GM11168 (cell line): ENCODE measurements around the gene SLC25A29.
"Not testable (repeated sequence)": the region's sequence is repeated elsewhere in the genome, so short reads cannot be mapped to it uniquely, and the experiment has no call there.

Source experiments
- in situ Hi-C: fragments of 300-500 bp; cut with MboI; formaldehyde crosslinking; loops from one replicate; pipeline ENCODE4 v1.12.0; 2022; ENCODE audit warnings: low sequenced_read_pairs; ENCODE audit not compliant: unreplicated experiment

The SLC25A29 gene, protein sequence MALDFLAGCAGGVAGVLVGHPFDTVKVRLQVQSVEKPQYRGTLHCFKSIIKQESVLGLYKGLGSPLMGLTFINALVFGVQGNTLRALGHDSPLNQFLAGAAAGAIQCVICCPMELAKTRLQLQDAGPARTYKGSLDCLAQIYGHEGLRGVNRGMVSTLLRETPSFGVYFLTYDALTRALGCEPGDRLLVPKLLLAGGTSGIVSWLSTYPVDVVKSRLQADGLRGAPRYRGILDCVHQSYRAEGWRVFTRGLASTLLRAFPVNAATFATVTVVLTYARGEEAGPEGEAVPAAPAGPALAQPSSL

DNA sequence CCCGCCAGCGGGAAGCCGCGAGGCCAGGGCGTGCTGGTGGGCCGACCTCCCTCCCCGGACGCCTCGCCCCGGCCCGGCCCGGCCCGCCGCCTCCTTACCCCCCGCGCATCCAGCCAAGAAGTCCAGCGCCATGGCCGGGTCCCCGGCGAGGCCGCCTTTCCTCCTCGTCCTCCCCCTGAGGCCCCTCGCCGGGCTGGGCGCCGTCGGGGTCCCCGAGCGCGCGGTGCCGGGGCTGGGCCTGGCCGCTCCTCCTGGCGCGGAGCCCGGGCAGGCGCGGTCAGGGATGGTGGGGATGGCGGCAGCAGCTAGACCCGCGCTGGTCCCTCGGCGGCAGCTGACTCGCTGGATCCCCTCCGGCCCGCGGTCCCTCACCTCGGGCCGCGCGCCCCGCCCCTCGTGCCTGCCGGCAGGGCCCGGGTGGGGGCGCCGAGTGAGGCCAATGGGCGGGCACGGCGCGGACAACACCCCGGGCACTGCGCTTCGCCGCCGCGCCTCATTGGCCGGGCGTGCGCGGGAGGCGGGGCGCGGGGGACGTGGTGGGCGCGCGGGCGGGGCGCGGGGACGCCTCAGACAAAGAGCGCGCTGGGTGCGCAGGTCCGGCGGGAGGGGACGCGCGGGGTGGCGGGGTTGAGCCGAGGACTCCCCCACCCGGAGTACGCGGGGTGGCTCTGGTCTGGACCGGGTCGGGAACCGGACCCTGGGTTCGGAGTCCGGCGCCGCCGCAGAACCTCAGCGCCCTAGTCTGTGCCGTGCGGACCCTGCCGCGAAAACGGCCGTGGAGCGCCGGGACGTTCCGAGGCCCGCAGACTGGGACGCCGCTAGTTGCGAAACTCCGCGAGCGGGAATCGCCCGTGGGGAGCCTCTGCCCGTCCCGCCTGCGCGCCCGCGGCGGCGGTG is at the start of gene SLC25A29:
Gene SLC25A29 (minus strand): TSS at position 344 of the 897 bp plus-strand sequence. CDS start 212 bp downstream, at position 132.
- in situ Hi-C loops: no loop called here

DNA sequence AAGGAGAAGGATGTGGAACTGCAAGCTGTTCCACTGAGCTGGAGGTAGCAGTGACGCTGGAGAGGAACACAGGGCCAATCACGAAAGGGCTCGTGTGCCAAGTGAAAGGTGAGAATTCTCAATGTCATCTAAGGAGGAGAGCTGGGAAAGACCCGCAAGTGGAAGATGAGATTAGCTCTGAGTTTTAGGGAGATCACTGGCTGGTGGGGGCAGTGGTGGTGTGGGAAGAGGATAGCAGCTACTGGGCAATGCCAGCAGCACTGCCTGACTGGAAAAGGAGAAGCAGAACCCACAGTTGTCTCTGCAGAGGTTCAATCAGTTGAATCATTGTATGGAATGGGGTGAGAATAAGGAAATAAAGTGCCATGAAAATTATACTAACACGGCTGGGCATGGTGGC is 44.7 kb upstream of the SLC25A29 start:
- in situ Hi-C loops: no loop called here

DNA sequence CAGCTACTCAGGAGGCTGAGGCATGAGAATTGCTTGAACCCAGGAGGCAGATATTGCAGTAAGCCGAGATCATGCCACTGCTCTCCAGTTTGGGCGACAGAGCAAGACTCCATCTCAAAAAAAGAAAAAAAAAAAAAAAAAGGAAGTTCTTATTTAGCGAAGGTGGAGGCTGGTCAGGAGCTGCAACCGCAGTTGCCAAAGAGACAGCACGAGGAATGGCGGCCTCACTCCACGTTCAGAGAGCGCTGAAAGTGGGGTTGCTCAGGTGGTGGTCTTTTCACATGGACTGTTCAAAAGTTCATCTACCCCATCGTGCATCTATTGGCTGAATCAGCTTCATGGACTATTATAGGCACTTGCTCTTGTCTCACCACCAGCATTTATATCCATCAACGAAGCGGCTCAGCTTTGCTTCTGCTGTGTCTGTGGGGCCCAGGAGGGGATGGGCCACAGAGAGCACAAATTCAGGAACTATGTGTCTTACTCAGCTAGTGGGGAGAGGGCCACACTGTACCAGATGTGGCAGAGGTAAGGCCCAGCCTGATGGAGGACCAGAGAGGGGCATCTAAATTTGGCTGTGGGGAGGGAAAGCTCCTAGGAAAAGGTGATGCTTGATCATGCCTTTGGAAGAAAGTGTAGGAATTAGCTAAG is 44.2 kb upstream of the SLC25A29 start:
- in situ Hi-C loops: no loop called here

DNA sequence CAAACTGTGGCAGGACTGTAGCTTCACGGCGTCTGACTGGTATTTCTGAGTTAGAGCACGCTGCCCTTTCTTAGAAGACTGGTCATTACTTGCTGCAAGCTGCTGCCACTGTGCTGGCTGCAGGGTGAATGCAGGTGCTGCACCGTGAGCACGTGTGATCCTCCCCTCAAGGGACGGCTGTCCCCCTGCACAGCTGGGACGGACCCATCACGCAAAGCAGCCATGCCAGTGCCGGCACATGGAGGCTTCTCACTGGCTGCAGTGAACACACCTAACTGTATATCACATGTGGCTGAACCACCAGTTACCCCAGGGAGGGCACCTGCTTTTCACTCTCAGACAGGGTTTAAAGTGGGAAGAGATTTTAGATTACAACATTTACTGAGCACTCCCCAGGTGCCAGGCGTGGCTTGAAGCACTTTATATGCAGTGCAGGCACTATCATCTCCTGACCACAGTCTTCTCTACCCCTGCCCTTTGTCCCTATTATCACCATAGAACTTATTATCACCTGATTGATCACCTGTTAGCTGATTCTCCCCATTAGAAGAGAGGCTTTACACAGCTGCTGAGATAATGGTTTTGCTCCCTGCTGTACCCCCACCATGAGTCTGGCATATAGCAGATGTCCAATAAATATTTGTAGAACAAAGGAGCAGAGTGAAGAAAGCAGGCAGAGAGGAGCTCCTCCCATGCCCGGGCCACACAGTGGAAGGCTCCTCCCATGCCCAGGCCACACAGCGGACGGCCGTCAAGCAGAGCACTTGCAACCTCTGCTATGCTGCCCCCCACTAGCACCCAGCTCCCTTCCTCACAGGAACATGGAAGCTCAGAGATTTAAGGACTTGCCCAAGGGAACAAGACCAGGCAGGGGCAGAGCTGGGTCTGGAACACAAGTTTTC is 42.8 kb upstream of the SLC25A29 start:
- in situ Hi-C loops: no loop called here

DNA sequence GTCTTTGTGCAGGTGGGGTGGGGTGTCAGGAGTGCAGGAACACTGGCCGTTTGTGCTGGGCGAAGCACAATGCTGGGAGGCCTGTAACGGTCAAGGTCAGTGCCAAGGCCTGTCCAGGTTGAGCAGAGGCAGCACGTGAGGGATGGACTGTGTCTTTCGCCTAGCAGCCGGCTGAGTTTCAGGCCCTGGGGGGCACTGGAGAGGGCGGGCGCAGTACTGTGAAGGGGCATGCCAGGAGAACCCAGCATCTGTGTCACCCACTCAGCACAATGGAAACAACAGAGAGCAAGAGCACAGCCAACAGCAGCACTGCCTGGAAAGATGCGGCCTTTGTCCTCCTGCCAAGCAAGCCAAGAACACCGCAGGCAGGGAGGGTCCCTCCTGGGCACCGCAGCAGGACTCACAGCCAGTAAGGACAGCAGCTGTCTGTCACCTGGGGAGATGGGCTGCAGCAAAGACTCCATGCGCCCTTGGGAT is 42.0 kb upstream of the SLC25A29 start:
- in situ Hi-C loops: no loop called here

DNA sequence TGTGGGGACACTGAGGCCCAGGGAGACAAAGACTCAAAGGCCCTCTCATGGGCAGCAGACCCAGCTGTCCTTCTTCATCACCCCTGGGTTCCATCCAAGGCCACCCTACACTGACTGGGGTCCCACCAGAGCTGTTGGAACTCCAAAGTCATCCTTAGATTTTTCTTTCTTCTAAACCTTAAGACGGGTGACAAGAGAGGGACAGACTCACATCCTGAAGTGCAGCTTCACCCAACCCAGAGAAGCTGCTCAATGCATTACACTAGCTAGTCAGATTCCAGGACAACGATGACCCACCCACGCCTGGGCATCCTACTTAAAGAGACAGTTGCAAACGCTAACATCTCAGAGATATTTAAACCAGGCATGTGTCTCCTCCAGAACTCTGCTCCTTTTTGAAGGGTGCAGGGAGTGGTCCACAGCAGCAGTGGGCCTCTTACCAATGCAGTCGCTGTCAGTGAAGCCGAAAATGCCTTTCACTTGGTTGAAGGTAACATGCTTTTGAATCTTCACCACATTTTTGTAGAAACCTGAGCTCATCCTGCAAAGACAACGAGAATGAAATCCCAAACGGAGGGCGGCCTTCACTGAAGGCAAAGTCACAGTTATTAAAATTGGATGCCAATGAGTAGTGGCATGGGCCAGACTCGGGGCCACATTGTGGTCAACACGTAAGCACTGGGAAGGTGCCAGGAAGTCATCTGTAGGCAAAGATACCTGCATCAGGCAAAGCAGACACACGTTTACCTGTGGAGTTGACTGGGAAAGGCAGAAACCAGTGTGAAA is 40.3 kb upstream of the SLC25A29 start:
- in situ Hi-C loops: no loop called here

DNA sequence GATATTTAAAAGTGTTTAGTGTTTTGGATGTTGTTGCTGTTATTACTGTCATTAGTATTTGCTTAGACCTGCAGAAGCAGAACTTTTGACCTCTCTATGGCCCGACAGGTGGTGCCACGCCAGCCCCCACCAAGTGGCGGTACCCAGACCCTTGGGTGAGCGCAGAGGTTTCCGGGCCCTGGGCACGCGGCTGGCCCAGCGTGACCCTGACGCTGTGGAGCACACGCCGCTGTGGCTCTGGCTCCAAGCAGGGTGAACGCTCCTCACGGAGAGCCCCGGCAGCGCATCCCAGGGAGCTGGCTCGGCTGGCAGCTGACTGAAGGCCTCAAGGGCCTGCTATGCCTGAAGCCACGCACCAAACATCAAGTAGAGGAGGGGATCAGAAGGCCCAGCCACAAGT is 39.5 kb upstream of the SLC25A29 start:
- in situ Hi-C loops: no loop called here

DNA sequence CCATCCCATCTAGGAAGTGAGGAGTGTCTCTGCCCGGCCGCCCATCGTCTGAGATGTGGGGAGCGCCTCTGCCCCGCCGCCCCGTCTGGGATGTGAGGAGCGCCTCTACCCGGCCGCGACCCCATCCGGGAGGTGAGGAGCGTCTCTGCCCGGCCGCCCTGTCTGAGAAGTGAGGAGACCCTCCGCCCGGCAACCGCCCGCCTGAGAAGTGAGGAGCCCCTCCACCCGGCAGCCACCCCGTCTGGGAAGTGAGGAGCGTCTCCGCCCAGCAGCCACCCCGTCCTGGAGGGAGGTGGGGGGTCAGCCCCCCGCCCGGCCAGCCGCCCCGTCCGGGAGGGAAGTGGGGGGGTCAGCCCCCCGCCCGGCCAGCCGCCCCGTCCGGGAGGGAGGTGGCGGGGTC is 38.4 kb upstream of the SLC25A29 start:
- in situ Hi-C loops: not testable (repeated sequence)

DNA sequence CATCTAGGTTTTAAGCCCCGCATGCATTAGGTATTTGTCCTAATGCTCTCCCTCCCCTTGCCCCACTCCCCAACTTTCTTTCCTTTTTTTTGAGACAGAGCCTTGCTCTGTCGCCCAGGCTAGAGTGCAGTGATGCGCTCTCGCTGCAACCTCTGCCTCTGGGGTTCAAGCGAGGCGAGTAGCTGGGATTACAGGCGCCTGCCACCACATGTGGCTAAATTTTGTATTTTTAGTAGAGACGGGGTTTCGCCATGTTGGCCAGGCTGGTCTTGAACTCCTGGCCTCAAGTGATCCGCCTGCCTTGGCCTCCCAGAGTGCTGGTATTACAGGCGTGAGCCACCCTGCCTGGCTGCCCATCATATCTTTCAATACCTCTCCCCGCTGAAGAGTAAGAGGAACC is 36.6 kb upstream of the SLC25A29 start:
- in situ Hi-C loops: not testable (repeated sequence)

DNA sequence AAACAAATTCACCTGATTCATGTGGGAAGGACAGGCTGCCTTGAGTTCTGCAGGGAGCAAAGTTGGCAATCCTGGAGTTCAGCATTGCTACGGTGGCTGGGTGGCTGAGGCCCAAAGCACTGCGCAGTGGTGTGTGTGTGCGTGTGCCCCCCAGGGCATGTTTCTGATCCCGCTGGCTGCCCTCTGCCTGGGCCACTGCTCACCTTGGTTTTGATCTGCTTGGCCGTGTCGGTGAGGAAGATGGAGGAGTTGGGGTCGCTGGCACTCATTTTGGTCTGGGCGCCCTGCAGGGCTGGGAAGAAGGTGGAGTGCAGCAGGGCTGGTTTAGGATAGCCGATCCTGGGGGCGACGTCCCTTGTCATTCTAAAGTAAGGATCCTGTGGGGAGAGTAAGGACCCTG is 36.0 kb upstream of the SLC25A29 start:
- in situ Hi-C loops: no loop called here

DNA sequence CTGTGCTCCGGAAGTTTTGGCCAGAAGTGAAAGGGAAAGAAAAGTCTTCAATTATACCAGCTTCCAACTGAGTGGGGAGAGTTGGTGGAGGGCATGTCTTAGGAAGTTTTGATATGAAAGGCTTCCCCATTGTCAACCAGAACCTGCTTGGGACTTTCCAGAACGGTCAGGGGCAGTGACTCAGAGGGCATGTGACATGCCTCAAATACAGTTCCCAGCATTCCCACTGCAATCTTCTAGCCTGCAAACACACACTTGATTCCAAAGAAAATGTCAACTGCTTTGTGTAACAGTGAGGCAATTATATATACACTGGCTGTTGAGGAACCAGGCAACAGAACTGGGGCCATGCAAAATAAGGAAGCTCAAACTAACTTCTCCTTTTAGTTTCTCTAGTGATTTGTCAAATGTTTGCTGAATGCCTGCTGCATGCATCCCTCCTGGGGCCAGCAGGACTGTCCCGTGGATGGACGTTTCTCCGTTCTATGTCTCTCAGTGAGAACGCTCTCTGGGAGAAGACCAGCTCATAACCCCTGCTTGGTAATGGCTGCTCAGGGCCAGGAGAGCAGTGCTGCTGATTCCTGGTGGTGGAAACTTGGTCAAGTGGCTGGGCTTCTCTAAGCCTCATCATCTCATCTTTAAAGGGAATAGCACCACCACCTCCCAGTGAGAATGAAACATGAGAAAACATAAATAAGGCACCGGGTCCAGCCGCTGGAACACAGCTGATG is 35.2 kb upstream of the SLC25A29 start:
- in situ Hi-C loops: no loop called here

DNA sequence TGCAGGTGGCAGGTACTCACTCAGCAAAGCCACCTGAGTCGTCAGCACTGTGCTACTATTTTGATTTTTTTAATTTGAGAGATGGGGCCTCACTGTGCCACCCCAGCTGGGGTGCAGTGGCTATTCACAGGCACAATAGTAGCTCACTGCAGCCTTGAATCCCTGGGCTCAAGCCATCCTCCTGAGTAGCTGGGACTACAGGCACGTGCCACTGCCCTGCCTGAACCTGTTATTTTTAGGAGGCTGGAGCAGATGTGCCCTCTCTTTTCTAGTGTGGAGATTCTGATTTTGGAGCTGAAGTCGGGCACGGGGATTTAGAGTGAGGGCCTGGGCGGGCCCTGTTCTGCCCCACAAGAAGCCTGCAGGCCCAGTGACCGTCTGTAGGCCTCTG is 34.2 kb upstream of the SLC25A29 start:
- in situ Hi-C loops: no loop called here

DNA sequence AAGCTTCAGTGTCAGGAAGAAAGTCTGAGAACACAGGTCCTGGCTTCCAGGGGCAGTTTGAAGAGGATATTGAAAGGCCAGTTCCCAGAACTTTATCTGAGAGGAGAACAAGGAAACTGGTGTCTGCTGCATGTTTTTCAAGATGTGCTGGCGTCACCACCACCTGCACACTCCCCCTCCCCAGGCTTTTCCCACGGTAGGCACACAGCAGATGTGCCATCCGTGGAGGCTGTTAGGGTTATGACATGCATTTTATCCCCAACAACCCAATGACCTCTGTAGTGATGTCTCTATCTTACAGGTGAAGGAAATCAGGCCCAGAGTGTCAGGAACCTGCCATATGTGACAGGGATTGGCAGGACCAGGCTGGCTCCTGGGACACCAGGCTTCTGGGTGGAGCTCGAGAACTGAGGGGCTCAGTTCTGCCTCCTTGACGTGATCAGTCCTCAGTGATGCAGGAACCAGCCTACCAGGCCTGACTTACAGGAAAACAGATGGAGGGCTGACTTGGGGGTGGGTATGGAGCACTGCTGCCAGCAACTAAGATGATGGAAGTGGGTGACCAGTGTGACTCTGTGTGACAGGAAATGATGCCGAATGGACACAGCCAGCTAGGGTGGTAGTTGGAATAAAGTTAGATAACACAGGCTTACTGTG is 33.6 kb upstream of the SLC25A29 start:
- in situ Hi-C loops: no loop called here

DNA sequence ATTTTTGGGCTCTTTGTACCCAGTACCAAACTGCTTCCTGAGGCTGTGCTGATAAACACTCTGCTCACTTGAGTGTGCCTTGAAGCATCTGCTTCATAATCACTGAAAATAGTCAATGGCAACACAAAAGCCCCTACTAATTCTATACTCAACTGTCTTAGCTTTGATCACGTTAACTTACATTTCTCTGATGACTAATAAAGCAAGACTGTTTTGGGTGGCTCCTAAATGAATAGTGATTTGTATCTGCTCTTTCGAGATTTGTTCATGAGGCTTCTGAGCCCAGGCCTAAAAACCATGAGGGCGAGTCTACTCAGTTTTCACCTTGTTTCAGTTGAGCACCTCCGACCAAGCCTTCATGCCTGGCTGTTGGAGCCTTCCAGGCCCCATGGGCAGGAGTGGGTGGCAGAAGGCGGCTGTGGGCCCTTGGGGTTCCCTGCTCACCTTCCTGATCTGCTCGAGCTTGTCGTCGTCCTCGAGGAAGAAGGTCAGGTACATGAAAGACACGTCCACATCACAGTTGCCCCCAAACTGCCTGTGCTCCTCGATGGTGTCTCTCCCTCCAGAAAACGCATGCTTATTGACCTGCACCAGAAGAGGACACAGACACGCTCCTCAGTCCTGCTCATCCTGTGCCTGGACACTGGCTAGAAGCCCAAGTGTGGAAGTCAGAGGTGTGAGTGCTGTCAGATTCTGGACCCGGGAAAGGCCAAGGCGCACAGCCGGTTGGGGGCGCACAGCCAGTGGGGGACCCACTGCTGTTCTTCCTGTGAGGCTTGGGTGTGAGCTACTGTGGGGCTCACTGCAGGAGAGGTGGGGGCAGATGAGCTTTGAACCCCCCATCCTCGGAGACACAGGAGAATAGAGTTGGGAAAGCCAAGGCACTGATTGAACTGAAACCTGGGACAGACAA is 30.6 kb upstream of the SLC25A29 start:
- in situ Hi-C loops: no loop called here

DNA sequence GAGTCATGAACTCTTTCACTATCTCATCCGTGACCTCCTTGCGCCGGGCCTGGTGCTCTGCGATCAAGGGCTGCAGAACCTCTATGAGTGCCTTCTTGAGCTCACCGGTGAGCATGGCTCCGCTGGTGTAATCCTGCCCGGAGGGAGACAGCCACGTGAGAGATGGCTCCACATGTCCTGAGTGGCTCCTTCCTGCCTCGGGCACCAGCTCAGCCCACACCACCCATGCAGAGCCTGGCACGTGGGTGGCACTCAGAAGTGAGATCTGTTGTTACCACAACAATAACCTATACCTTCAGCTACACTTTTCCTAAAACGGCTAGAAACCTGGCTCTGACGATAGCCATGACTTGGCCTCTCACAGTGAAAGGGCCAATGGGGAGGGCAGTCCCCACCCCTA is 28.7 kb upstream of the SLC25A29 start:
- in situ Hi-C loops: no loop called here

DNA sequence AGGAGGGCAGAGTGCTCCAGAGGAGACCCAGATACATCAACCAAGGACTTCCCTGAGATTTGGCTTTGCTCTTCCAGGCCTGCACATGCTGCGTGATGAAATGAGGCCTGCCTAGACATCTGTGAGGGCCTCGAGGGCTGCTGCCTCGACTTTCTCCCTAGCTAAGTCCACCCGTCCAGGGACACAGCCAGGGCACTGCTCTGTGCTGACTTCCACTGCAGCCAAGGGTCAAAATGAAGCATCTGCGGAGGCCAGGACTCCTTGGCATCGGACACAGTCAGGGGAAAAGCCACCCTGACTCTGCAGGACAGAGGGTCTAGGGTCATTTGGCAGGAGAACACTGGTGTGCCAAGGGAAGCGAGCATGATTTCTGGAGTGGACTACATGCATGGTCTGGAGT is 27.6 kb upstream of the SLC25A29 start:
- in situ Hi-C loops: no loop called here

DNA sequence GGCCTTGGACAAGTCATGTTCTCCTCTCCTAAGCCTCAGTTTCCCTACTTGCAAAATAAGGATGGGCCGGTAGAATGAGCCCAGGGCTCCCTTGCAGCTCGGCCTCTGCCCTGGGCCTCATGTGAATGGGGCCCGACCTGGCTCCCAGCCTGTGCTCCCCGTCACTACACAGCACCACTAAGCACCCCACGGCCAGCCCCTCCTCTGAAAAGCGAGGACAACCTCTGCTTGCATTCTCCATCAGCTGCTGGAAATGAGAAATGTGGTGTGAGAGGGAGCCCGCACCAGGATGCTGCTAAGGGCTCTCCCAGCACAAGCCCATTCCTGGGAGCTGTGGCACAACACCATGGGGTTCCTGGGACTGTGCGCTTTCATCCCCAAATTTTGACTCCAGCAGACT is 27.1 kb upstream of the SLC25A29 start:
- in situ Hi-C loops: no loop called here
